Left forelimb (tissue), 1 donor: ENCODE data around the gene PGLYRP4.

Experiments
- DNase-seq: peaks from one replicate; pipeline ENCODE4 v3.0.0-alpha.2; 2018; ENCODE audit warnings: low spot score

The PGLYRP4 gene

GRCh38 chr1:153288634-153289275 is 59.9 kb downstream of the PGLYRP4 start:
- no peak for DNase-seq
